Loucy (cell line): ENCODE results near the gene DENND4A.

ENCODE experiments used
- H2AFZ ChIP-seq: fragments of 200-600 bp; sonication (generic); 2 replicates; pipeline ENCODE4 v1.6.0; 2016; ENCODE audit warnings: antibody characterized with exemption, mild to moderate bottlenecking, low read length, moderate library complexity
- H3F3A ChIP-seq: fragments of 200-600 bp; 2 replicates; pipeline ENCODE4 v1.6.0; 2016; ENCODE audit warnings: antibody characterized with exemption, low read depth, mild to moderate bottlenecking
- H3K27me3 ChIP-seq: fragments of 200-600 bp; sonication (generic); 2 replicates; pipeline ENCODE4 v1.6.1; 2014; ENCODE audit warnings: low read length, mild to moderate bottlenecking; ENCODE audit not compliant: insufficient read depth, poor library complexity, severe bottlenecking
- H3K36me3 ChIP-seq: fragments of 200-600 bp; sonication (generic); 2 replicates; pipeline ENCODE4 v1.6.1; 2016; ENCODE audit warnings: low read length; ENCODE audit not compliant: insufficient read depth
- H3K4me1 ChIP-seq: fragments of 200-600 bp; sonication (generic); 2 replicates; pipeline ENCODE4 v1.5.1; 2014; ENCODE audit warnings: low read length, mild to moderate bottlenecking; ENCODE audit not compliant: insufficient read depth, poor library complexity, severe bottlenecking
- H3K4me2 ChIP-seq: fragments of 200-600 bp; sonication (generic); 2 replicates; pipeline ENCODE4 v1.6.0; 2014; ENCODE audit warnings: antibody characterized with exemption, low read length, low read depth, mild to moderate bottlenecking; ENCODE audit not compliant: poor library complexity, severe bottlenecking
- H3K4me3 ChIP-seq: fragments of 200-600 bp; sonication (generic); 2 replicates; pipeline ENCODE4 v1.5.1; 2014; ENCODE audit warnings: low read length, mild to moderate bottlenecking, mixed read lengths; ENCODE audit not compliant: poor library complexity, severe bottlenecking
- H3K79me2 ChIP-seq: fragments of 200-600 bp; sonication (generic); 2 replicates; pipeline ENCODE4 v1.6.1; 2014; ENCODE audit warnings: low read length; ENCODE audit not compliant: insufficient read depth
- H3K9ac ChIP-seq: fragments of 200-600 bp; sonication (generic); 2 replicates; pipeline ENCODE4 v1.6.0; 2014; ENCODE audit warnings: mild to moderate bottlenecking, low read depth, low read length, moderate library complexity; ENCODE audit not compliant: poor library complexity, severe bottlenecking
- H3K9me2 ChIP-seq: fragments of 200-600 bp; sonication (generic); replicated peaks from 2 replicates; pipeline ENCODE4 v1.6.1; 2016; ENCODE audit warnings: low read depth, low read length, mixed read lengths
- H3K9me3 ChIP-seq: fragments of 200-600 bp; sonication (generic); 2 replicates; pipeline ENCODE4 v1.6.1; 2014; ENCODE audit warnings: mild to moderate bottlenecking, antibody characterized with exemption, low read length, low read depth; ENCODE audit not compliant: insufficient read depth
- H4K20me1 ChIP-seq: fragments of 200-600 bp; sonication (generic); 2 replicates; pipeline ENCODE4 v1.6.0; 2014; ENCODE audit warnings: antibody characterized with exemption, low read length, mild to moderate bottlenecking; ENCODE audit not compliant: insufficient read depth, poor library complexity, severe bottlenecking
- CTCF ChIP-seq: fragments of 200-600 bp; sonication (generic); conservative IDR thresholded peaks from 2 replicates; pipeline ENCODE4 v1.5.1; 2014; ENCODE audit warnings: mild to moderate bottlenecking, antibody characterized with exemption, low read length
- EZH2phosphoT487 ChIP-seq: fragments of 200-600 bp; IDR thresholded peaks from 2 replicates; pipeline ENCODE4 v1.6.1; 2018; ENCODE audit warnings: antibody characterized with exemption, mild to moderate bottlenecking, moderate library complexity, borderline replicate concordance

The DENND4A gene

GRCh38 chr15:65835447-65835846 is 43.4 kb upstream of the DENND4A start:
- H3K4me2 ChIP-seq = no peak overlapping the region
- H3K36me3 ChIP-seq = no peaks in the 10 kb centered on the region
- H3K4me3 ChIP-seq = no peak overlapping the region
- H3K9ac ChIP-seq = no peak overlapping the region
- H2AFZ ChIP-seq = no peak overlapping the region; the same call in 1 of the 2 replicates
- H3K27me3 ChIP-seq = no peaks in the 10 kb centered on the region
- peaks cover 25% of the 10 kb centered on the region for H3K4me1 ChIP-seq
- TF ChIP-seq CTCF (no peak), EZH2phosphoT487 (no peak)
- H3K9me3 ChIP-seq = no peaks in the 10 kb centered on the region
- H3K9me2 ChIP-seq = no peaks in the 10 kb centered on the region
- H3F3A ChIP-seq = no peaks in the 10 kb centered on the region
- H4K20me1 ChIP-seq = no peaks in the 10 kb centered on the region
- H3K79me2 ChIP-seq = no peaks in the 10 kb centered on the region

- Histone ChIP-seq H3K4me2 (no peak overlapping the region), H3K4me3 (no peak overlapping the region), H3K9me3 (no peaks in the 10 kb centered on the region), H3K36me3 (no peaks in the 10 kb centered on the region), H3K79me2 (no peaks in the 10 kb centered on the region), H3K9ac (no peak overlapping the region), H3F3A (no peaks in the 10 kb centered on the region), H3K4me1 (peaks cover 25% of the 10 kb centered on the region), H4K20me1 (no peaks in the 10 kb centered on the region), H3K9me2 (no peaks in the 10 kb centered on the region), H2AFZ (no peak overlapping the region), H3K27me3 (no peaks in the 10 kb centered on the region)
- TF ChIP-seq CTCF (no peak), EZH2phosphoT487 (no peak)
Observed at GRCh38 chr15:65834603-65835282, 42.6 kb upstream of the DENND4A start.

- H3K4me3 ChIP-seq = peak overlapping the region; percentile 44
- no peaks in the 10 kb centered on the region for H4K20me1 ChIP-seq
- TF ChIP-seq EZH2phosphoT487 = no peak
- no peak for TF ChIP-seq CTCF
- H2AFZ ChIP-seq = peak overlapping the region; percentile 22
- H3K9me3 ChIP-seq = no peaks in the 10 kb centered on the region
- H3K9me2 ChIP-seq = no peaks in the 10 kb centered on the region
- H3K27me3 ChIP-seq = no peaks in the 10 kb centered on the region
- H3F3A ChIP-seq = no peaks in the 10 kb centered on the region
- no peaks in the 10 kb centered on the region for H3K79me2 ChIP-seq
- peaks cover 29% of the 10 kb centered on the region for H3K4me1 ChIP-seq
- peak overlapping the region; percentile 62 for H3K4me2 ChIP-seq
- no peaks in the 10 kb centered on the region for H3K36me3 ChIP-seq
- H3K9ac ChIP-seq = peak overlapping the region; percentile 52
Observed at GRCh38 chr15:65833501-65834205, 41.6 kb upstream of the DENND4A start.
